Lower leg skin (tissue), 4 donors: ENCODE results near the gene SLC3A2. TPM values are rescaled to one million over a fixed set of nuclear protein-coding genes. Genes with fewer than 3 reads are reported as not detected.

Source experiments
- DNase-seq, 2 donors: peaks; one replicate each; pipeline ENCODE4 v3.0.0-alpha.2; 2019; ENCODE audit warnings: low spot score in 2 of 2
- H3K4me3 ChIP-seq: fragments of 200-600 bp; sonication (generic); 2 replicates; pipeline ENCODE4 v1.5.1; 2017; ENCODE audit warnings: mild to moderate bottlenecking, low read depth; ENCODE audit not compliant: poor library complexity, severe bottlenecking
- POLR2A ChIP-seq, 2 donors: fragments of 450-650 bp; IDR thresholded peaks; one replicate each; pipeline ENCODE4 v1.6.1; 2016 to 2017; ENCODE audit warnings: antibody characterized with exemption in 2 of 2, mild to moderate bottlenecking in 1 of 2, moderate library complexity in 1 of 2
- WGBS, 2 donors: methylation state at CpG; one replicate each; pipeline ENCODE4 v1.1.5; 2018; 5-methylcytosine and 5-hydroxymethylcytosine counted together
- intact Hi-C: fragments of 100-400 bp; cut with DNase I; formaldehyde crosslinking; loops from one replicate; pipeline ENCODE4 v1.15.0; 2023; ENCODE audit warnings: low total_unique reads
- total RNA-seq, 4 donors: library from RNA; depleted of rRNA; stranded (reverse); fragments of >200 nt; gene quantifications; one replicate each; pipeline ENCODE4 v1.1.0, GENCODE V29; 2016
- TF ChIP-seq, protein P1 (sequence below), 3 donors: fragments of 450-650 bp; IDR thresholded peaks; one replicate each; pipeline ENCODE4 v1.5.1; 2016; ENCODE audit warnings: antibody characterized with exemption in 3 of 3, mild to moderate bottlenecking in 3 of 3, moderate library complexity in 2 of 3

SLC3A2 gene
- total RNA-seq, 4 donors from 2014 or later = 175 to 190 (median 187) TPM

DNA sequence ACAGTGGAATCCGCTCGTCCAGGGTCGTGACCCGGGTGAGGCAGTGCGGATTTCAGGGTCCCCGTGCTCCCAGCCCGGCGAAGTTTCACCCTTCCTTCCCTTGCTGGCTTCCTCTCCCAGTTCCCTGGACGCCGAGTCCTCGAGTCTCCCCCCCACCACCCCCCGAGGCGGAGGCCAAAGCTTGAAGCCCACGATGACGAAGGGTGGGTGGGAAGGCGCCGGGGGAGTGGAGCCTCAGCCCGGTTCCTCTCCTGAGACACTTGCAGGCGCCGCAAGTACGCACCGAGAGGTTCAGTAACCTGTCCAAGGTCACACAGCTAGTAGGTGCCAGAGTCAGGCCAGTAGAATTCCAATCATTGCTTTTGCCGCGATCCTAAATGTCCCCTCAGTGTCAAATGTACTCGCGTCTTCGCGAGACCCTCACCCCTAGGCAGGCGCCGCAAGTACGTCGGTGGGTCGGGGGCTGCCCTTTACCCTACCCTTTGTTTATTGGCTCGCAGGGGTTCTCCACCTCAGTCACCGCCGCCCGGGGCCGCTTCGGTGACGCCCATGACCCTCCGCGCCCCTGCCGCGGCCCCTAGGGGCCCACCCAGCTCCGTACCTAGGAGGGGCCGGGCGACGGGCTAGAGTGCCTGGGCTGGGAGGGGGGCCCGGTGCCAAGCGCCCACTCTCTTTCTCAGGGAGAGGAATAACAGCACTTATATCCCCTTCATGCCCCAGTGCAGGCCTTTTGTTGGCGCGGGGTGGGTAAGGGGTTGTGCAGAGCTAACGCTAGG is 46.2 kb downstream of the SLC3A2 start:
- TF ChIP-seq, protein P1, sequence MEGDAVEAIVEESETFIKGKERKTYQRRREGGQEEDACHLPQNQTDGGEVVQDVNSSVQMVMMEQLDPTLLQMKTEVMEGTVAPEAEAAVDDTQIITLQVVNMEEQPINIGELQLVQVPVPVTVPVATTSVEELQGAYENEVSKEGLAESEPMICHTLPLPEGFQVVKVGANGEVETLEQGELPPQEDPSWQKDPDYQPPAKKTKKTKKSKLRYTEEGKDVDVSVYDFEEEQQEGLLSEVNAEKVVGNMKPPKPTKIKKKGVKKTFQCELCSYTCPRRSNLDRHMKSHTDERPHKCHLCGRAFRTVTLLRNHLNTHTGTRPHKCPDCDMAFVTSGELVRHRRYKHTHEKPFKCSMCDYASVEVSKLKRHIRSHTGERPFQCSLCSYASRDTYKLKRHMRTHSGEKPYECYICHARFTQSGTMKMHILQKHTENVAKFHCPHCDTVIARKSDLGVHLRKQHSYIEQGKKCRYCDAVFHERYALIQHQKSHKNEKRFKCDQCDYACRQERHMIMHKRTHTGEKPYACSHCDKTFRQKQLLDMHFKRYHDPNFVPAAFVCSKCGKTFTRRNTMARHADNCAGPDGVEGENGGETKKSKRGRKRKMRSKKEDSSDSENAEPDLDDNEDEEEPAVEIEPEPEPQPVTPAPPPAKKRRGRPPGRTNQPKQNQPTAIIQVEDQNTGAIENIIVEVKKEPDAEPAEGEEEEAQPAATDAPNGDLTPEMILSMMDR (IDR thresholded peaks at IDR 0.05) = no peak
- TF ChIP-seq POLR2A (IDR thresholded peaks at IDR 0.05) = no peak
- H3K4me3 ChIP-seq = no peak overlapping the region
- intact Hi-C loops = no loop called here
- 52 to 54% methylated on average over 50 to 51 of the region's 53 CpGs for WGBS, 2 donors
- DNase-seq = no peak

DNA sequence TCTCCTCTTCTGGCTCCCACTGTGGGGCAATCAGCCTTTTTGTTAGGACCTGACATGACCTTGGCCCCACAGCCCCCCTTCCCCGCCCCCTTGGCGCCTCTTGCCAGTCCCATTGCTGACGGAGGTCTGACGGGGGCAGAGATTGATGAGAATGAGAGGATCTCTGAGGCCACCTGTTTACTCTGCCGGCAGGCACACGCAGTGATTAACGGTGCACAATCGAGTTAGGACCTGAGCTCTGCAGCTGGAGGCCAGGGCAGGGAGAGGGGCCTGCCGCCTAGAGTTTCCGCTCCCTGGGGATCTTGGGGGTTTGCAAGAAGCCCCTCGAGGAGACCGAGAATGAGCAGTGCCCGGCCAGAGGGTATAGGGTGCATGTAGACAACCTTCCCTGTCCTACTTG is 47.3 kb downstream of the SLC3A2 start:
- no peak overlapping the region for H3K4me3 ChIP-seq
- DNase-seq = no peak
- intact Hi-C loops = no loop called here
- TF ChIP-seq, protein P1 (IDR thresholded peaks at IDR 0.05) = no peak
- no peak for TF ChIP-seq POLR2A (IDR thresholded peaks at IDR 0.05)
- 48 to 50% methylated on average over 13 of the region's 13 CpGs for WGBS, 2 donors

DNA sequence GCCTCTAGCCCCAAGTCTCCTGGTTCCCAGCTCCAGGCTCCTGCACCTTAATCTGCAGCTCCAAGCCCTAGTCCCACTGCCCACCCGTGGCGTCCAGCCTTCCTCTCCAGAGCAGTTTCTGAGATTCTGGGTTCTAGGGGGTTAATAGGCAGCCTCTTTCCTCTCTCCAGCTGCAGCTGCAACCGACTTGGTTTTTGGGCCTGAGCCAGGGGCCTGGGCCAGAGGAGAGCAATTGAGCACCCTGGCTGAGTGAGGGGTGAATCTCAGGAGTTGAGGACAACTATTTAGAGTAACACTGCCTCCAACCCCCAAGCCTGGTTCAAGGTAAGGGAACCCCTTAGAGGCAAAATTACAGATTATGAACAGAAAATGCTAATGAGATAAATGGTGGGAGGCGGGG is 49.5 kb downstream of the SLC3A2 start:
- DNase-seq = no peak
- WGBS, 2 donors = 53 to 61% methylated on average over 4 of the region's 4 CpGs
- no peak overlapping the region for H3K4me3 ChIP-seq
- TF ChIP-seq POLR2A (IDR thresholded peaks at IDR 0.05) = no peak
- TF ChIP-seq, protein P1 (IDR thresholded peaks at IDR 0.05) = no peak
- intact Hi-C loops = no loop called here

DNA sequence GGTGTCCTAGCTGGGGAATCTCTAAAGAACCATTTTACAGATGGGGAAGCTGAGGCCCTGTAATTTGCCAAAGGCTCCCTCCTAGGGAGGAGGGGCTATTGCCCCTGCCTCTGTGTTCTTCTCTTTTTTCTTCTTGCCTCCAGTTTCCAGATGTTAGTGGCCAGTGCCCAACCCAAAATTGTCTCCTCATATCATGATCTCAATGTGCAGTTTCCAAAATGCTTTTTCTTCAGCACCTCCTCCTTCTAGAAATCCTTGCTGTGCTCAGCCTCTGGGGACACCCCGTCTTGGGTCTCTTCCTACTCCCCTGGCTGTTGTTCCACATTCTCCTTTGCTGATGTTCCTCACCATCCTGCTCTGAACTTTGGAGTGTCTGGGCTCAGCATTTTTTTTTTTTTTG is 50.0 kb downstream of the SLC3A2 start:
- 22 to 24% methylated on average over 1 of the region's 1 CpG for WGBS, 2 donors
- TF ChIP-seq, protein P1 (IDR thresholded peaks at IDR 0.05) = no peak
- no peak for TF ChIP-seq POLR2A (IDR thresholded peaks at IDR 0.05)
- intact Hi-C loops = no loop called here
- DNase-seq = no peak
- H3K4me3 ChIP-seq = no peak overlapping the region

DNA sequence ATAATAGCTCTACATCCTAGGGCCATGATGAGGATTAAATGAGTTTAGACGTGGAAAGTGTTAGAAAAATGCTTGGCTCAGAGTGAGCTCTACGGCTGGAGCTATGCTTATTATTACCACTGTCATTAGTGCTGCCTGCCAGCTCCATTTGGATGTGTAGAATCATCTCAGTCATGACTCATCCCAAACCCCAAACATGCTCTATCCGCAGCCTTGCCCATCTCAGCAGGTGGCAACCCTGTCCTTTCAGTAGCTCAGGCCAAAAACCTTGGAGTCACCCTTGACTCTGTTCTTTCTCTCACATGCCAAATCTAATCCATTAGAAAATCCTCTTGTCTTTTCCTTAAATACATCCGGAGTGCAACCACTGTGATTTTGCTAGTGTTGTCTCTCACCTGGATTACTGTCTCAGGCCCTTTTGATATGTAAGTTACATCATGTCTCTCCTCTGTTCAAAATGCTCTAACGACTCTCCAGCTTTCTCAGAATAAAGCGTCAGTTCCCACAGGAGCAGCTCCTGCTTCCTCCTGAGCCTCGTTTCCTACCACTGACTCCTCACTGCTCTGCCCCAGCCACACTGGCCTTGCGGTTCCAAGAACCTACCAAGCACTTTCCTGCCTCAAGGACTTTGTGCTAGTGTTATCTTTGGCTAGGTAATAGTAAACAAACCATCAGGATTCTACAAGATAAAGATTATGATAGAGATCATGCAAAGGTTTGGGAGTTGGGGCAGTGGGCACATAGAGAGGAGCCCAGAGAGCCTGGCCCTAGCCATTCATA is 51.0 kb downstream of the SLC3A2 start:
- H3K4me3 ChIP-seq = no peak overlapping the region
- 43 to 48% methylated on average over 8 of the region's 8 CpGs for whole genome bisulfite sequencing, 2 donors
- TF ChIP-seq, protein P1 (IDR thresholded peaks at IDR 0.05) = no peak
- TF ChIP-seq POLR2A (IDR thresholded peaks at IDR 0.05) = no peak
- intact Hi-C loops = no loop called here
- no peak for DNase-seq
